Activated CD4-positive, alpha-beta T cell treated with anti-CD3 and anti-CD28 coated beads, Interleukin-2, amount 50 U/mL, for 1 hour (primary cell): Measurements from ENCODE around the gene PIK3R5.
A peak's percentile ranks its signal among the peaks of the same experiment; 100 is the strongest.
"Not testable (repeated sequence)": the region's sequence is repeated elsewhere in the genome, so short reads cannot be mapped to it uniquely, and the experiment has no call there.

Experiments used
- DNase-seq: peaks from one replicate; pipeline ENCODE4 v3.0.0-alpha.2; 2020

Gene PIK3R5

GRCh38 chr17:8965394-8966168 is at the start of gene PIK3R5:
Gene PIK3R5, minus strand, starts transcription at chr17:8965707. Its CDS starts 54,213 bp downstream, at chr17:8911494.
- peak; percentile 84 for DNase-seq

- no peak for DNase-seq
These were observed 45.5 kb upstream of the PIK3R5 start for GRCh38 chr17:9011001-9011400.

- no peak for DNase-seq
These were observed 44.2 kb upstream of the PIK3R5 start for GRCh38 chr17:9009737-9010136.

GRCh38 chr17:9009096-9009495 is 43.6 kb upstream of the PIK3R5 start:
- no peak for DNase-seq

GRCh38 chr17:9007052-9007714 is 41.7 kb upstream of the PIK3R5 start:
- no peak for DNase-seq

GRCh38 chr17:9006175-9006767 is 40.8 kb upstream of the PIK3R5 start:
- no peak for DNase-seq

- no peak for DNase-seq
These were observed 39.4 kb upstream of the PIK3R5 start for GRCh38 chr17:9004961-9005285.

GRCh38 chr17:9004132-9004960 is 38.8 kb upstream of the PIK3R5 start:
- DNase-seq: no peak

- DNase-seq: no peak
These were observed 38.0 kb upstream of the PIK3R5 start for GRCh38 chr17:9003355-9004131.

GRCh38 chr17:9002606-9003354 is 37.3 kb upstream of the PIK3R5 start:
- DNase-seq: peak; percentile 29

- DNase-seq: no peak
These were observed 36.7 kb upstream of the PIK3R5 start for GRCh38 chr17:9002227-9002605.

- no peak for DNase-seq
These were observed 36.1 kb upstream of the PIK3R5 start for GRCh38 chr17:9001559-9001958.

- peak; percentile 81 for DNase-seq
These were observed 32.6 kb upstream of the PIK3R5 start for GRCh38 chr17:8997994-8998628.

GRCh38 chr17:8995711-8996110 is 30.2 kb upstream of the PIK3R5 start:
- DNase-seq: no peak

GRCh38 chr17:8994319-8994718 is 28.8 kb upstream of the PIK3R5 start:
- DNase-seq: peak; percentile 58

- peak; percentile 67 for DNase-seq
These were observed 26.2 kb upstream of the PIK3R5 start for GRCh38 chr17:8991514-8992285.

GRCh38 chr17:8988263-8988935 is 22.9 kb upstream of the PIK3R5 start:
- not testable (repeated sequence) for DNase-seq

GRCh38 chr17:8986295-8986694 is 20.8 kb upstream of the PIK3R5 start:
- DNase-seq: no peak

GRCh38 chr17:8985054-8985701 is 19.7 kb upstream of the PIK3R5 start:
- DNase-seq: no peak
